KG1 (cell line): Measurements from ENCODE around the gene CNPY3.
A peak's percentile ranks its signal among the peaks of the same experiment; 100 is the strongest.

Experiments used
- DNase-seq: peaks from one replicate; lab custom pipeline; 2025; lab: John Stamatoyannopoulos, UW

Gene CNPY3

GRCh38 chr6:42981836-42982235 is 52.6 kb downstream of the CNPY3 start:
- DNase-seq, result no peak

- DNase-seq, result peak; percentile 98
These were observed 55.0 kb downstream of the CNPY3 start, which contains the start of gene PPP2R5D for GRCh38 chr6:42984001-42984923. Gene PPP2R5D (plus strand): TSS chr6:42984570. CDS start chr6:42984678, 108 bp downstream.

- DNase-seq, result no peak
These were observed 55.7 kb downstream of the CNPY3 start for GRCh38 chr6:42984924-42985475.

- no peak for DNase-seq
These were observed 58.5 kb downstream of the CNPY3 start for GRCh38 chr6:42987533-42988451.

GRCh38 chr6:42988486-42989020 is 59.3 kb downstream of the CNPY3 start:
- DNase-seq, result no peak
